NB4 (cell line): ENCODE data around the gene TMCO4.

Experiments used
- DNase-seq: peaks from one replicate; pipeline ENCODE4 v3.0.0; 2010; ENCODE audit warnings: low read depth
- H3K4me3 ChIP-seq: one replicate; pipeline ENCODE4 v1.5.1; 2011; ENCODE audit warnings: mild to moderate bottlenecking, low read depth, low read length, moderate library complexity
- CTCF ChIP-seq: IDR thresholded peaks from one replicate; pipeline ENCODE4 v1.5.1; 2012; ENCODE audit warnings: low read depth, low read length
- MAX ChIP-seq: IDR thresholded peaks from 2 replicates; pipeline ENCODE4 v1.6.1; 2011; ENCODE audit warnings: low read depth, low read length
- MYC ChIP-seq: IDR thresholded peaks from 2 replicates; pipeline ENCODE4 v1.6.1; 2011; ENCODE audit warnings: low read depth, low read length
- POLR2A ChIP-seq: IDR thresholded peaks from 2 replicates; pipeline ENCODE4 v1.6.1; 2011; ENCODE audit warnings: mild to moderate bottlenecking; ENCODE audit not compliant: insufficient read length; ENCODE audit errors: extremely low read depth

Gene TMCO4

GRCh38 chr1:19809044-19809750 is 9.5 kb upstream of the TMCO4 start:
- no peak overlapping the region for H3K4me3 ChIP-seq
- TF ChIP-seq CTCF (no peak), POLR2A (no peak), MAX (no peak), MYC (no peak)
- DNase-seq = no peak

DNA sequence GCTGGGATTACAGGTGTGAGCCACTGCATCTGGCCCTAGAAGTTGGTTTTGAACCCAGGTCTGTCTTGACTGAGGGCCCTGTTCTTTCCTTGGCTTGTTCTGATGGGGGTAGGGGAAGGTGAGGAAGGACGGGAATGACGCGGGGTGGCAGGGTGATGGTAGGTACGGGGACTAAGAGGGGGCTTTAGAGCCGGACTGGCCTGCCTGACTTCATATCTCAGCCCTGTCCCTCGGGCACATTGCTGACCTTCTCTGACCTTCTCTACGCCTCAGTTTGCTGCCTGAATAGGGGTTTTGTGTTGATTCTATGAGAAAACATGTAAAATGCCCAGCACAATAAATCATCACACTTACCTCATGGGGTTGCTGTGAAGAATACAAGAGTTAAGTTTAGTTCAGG is 8.6 kb upstream of the TMCO4 start:
- TF ChIP-seq MYC = no peak
- TF ChIP-seq POLR2A = no peak
- no peak for TF ChIP-seq CTCF
- no peak for TF ChIP-seq MAX
- DNase-seq = no peak
- no peak overlapping the region for H3K4me3 ChIP-seq

GRCh38 chr1:19804831-19805251 is 5.1 kb upstream of the TMCO4 start:
- H3K4me3 ChIP-seq = no peak overlapping the region
- TF ChIP-seq CTCF (no peak), MYC (no peak), MAX (no peak), POLR2A (no peak)
- no peak for DNase-seq

GRCh38 chr1:19802269-19802668 is 2.6 kb upstream of the TMCO4 start:
- DNase-seq = no peak
- no peak for TF ChIP-seq POLR2A
- no peak for TF ChIP-seq CTCF
- no peak for TF ChIP-seq MAX
- no peak for TF ChIP-seq MYC

GRCh38 chr1:19800076-19800804 is 524 bp upstream of the TMCO4 start:
- peak; percentile 71 for DNase-seq
- H3K4me3 ChIP-seq = peak overlapping the region; percentile 59

More at GRCh38 chr1:19802269-19802668, 2.6 kb upstream of the TMCO4 start:
- no peak overlapping the region for H3K4me3 ChIP-seq

More at GRCh38 chr1:19800076-19800804, 524 bp upstream of the TMCO4 start:
- TF ChIP-seq CTCF (no peak), POLR2A (no peak), MYC (peak; percentile 10; the same call in 1 of the 2 replicates), MAX (peak; percentile 41)
